Astrocyte of the cerebellum (primary cell): ENCODE measurements around the gene GP1BB.
"Not testable (repeated sequence)": the region's sequence is repeated elsewhere in the genome, so short reads cannot be mapped to it uniquely, and the experiment has no call there.

ENCODE experiments used
- DNase-seq: peaks from one replicate; pipeline ENCODE4 v3.0.0-alpha.2; 2011; ENCODE audit warnings: low read depth
- H3K4me3 ChIP-seq: 2 replicates; pipeline ENCODE4 v1.5.1; 2011; ENCODE audit warnings: mild to moderate bottlenecking, low read depth, low read length, moderate library complexity
- CTCF ChIP-seq: IDR thresholded peaks from 2 replicates; pipeline ENCODE4 v1.5.1; 2012; ENCODE audit warnings: low read length, low read depth, moderate library complexity, mild to moderate bottlenecking; ENCODE audit errors: missing control alignments
- in situ Hi-C: cut with HindIII; loops from 2 replicates; pipeline ENCODE4 v1.10.0; 2017; ENCODE audit warnings: low sequenced_read_pairs

GP1BB gene

GRCh38 chr22:19722982-19723231 lies 432 bp upstream of the GP1BB start:
- DNase-seq: no peak
- no peak for TF ChIP-seq CTCF
- no peak overlapping the region for H3K4me3 ChIP-seq
- in situ Hi-C loops: no loop called here

GRCh38 chr22:19723983-19724827 lies 866 bp downstream of the GP1BB start:
- no peak for DNase-seq
- peak overlapping the region; percentile 3 for H3K4me3 ChIP-seq
- in situ Hi-C loops: no loop called here
- TF ChIP-seq CTCF: no peak

GRCh38 chr22:19724927-19725661 lies 1.8 kb downstream of the GP1BB start:
- no peak overlapping the region for H3K4me3 ChIP-seq
- no peak for TF ChIP-seq CTCF
- DNase-seq: no peak
- in situ Hi-C loops: no loop called here

GRCh38 chr22:19726064-19726788 lies 2.9 kb downstream of the GP1BB start:
- H3K4me3 ChIP-seq, in situ Hi-C loops, DNase-seq: not testable (repeated sequence)

GRCh38 chr22:19727310-19728150 lies 4.2 kb downstream of the GP1BB start:
- DNase-seq: no peak
- no peak for TF ChIP-seq CTCF
- in situ Hi-C loops: no loop called here
- no peak overlapping the region for H3K4me3 ChIP-seq

GRCh38 chr22:19728271-19728670 lies 4.9 kb downstream of the GP1BB start:
- TF ChIP-seq CTCF: no peak
- no peak for DNase-seq
- in situ Hi-C loops: no loop called here
- no peak overlapping the region for H3K4me3 ChIP-seq
